GM21390 (cell line): Measurements from ENCODE around the gene TULP4.
"Not testable (repeated sequence)": the region's sequence is repeated elsewhere in the genome, so short reads cannot be mapped to it uniquely, and the experiment has no call there.

Experiments used
- ATAC-seq: cut with Tn5 transposase; IDR thresholded peaks from one replicate; pipeline ENCODE4 v1.9.1; 2021; ENCODE audit not compliant: unreplicated experiment

TULP4 gene

DNA sequence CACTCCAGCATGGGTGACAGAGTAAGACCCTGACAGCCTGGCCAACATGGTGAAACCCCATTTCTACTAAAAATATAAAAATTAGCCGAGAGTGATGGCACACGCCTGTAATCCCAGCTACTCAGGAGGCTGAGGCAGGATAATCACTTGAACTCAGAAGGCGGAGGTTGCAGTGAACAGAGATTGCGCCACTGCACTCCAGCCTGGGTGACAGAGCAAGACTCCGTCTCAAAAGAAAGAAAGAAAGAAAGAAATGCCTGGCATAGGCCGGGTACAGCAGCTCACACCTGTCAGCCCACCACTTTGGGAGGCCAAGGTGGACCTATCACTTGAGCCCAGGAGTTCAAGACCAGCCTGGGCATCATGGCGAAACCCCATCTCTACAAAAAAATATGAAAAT lies 208.7 kb downstream of the TULP4 start:
- ATAC-seq = not testable (repeated sequence)

DNA sequence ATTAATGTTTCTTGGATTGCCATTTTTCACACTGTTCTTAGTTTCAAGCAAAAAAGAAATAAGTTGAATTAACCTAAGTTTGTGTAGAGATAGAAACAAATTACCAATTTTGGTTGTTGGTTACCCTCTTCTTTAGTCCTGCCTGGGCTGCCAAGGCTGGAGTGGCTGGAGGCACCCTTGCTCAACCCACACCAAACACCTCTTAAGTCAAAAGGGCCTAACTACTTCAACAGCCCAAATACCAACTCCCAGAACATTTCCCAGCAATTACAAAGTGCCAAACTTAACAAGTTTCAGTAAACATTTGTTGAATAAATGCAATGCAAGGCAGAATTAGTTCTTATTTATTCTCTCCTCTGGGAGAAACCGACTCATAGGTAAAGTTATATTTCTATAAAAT lies 209.5 kb downstream of the TULP4 start:
- no peak for ATAC-seq

DNA sequence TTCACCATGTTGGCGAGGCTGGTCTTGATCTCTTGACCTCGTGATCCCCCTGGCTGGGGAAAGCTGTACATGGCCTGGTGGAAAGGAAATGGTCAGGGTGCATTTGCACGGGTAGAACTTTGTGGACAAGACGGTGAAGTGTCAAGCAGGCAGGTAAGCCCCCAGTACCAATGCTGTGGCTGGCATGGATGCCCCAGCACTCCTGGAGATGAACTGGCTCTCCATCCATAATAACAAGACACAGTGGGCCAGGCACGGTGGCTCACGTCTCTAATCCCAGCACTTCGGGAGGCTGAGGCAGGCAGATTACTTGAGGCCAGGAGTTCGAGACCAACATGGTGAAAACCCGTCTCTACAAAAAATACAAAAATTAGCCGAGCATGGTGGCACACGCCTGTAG lies 210.4 kb downstream of the TULP4 start:
- ATAC-seq = no peak

DNA sequence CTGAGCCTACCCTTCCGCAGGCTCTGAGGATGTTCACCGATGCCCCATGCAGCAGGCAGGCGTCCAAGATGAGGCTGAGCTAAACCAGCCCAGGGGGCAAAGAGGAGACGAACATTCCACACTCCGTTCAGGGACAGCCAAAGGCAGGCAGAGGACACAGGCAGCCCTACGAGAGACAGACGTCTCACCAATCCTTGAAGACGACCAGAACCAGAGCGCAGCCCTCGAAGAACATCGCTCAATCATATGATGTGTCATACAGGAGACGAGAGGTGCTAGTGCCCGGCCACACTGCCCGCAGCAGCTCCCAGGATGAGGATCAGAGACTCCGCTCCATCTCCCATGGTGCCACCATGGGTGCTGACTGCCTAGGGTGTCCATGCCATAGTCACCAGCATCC lies 212.0 kb downstream of the TULP4 start:
- no peak for ATAC-seq

DNA sequence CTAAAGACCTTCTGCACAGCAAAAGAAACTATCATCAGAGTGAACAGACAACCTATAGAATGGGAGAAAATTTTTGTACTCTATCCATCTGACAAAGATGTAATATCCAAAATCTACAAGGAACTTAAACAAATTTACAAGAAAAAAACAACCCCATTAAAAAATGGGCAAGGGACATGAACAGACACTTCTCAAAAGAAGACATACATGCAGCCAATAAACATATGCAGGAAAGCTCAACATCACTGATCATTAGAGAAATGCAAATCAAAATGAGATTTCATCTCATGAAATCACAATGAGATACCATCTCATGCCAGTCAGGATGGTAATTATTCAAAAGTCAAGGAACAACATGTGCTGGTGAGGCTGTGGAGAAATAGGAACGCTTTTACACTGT lies 215.6 kb downstream of the TULP4 start:
- not testable (repeated sequence) for ATAC-seq

DNA sequence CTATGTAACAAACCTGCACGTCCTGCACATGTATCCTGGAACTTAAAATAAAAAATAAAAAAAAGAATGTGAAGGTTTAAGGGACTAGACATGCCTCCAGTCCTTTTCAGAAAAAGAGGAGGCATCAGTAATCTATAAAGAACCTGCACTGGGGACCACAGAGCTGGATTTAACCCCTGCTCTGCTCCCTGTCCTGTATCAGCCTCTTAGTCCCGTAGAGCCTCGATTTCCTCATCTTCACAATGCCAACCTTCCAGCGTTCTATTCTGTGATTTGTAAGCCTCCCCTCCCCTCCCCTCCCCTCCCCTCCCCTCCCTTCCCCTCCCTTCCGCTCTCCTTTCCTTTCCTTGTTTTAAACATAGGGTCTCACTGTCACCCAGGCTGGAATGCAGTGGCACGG lies 216.6 kb downstream of the TULP4 start:
- ATAC-seq = no peak

DNA sequence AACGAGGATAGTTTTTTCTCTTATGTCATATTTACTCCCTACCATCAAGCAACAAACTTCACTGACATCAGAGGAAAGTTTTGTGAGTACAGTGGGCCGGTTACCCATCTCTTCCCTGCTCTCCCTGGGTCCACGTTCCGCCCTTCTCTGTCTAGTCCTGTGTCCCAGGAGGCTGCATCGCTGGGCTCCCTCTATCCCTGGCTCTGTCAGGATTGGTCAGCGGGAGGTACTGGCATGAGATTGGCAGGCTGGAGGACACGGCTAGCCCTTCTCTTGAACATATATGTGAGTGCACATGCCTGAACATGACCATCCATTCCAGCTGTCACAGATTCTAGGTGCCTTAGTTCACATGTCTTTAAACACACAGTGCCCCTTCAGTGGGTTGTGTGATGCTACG lies 217.4 kb downstream of the TULP4 start:
- ATAC-seq = no peak

DNA sequence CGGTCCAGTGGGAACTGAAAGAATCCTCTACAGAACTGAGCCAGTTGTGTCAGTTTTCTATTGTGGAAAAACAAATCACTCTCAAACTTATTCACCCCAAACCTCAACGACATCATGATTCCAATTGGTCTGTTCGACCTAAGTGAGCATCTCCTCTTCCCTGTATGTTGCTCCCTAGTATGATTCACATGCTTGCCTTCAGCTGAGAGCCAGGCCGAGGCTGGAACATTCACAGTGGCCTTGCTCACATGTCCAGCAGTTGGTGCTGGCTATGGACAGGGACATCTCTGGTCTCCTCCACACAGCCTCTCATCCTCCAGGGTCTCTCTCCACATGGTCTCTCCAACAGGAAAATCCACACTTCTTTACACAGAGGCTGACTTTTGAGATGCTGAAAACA lies 219.3 kb downstream of the TULP4 start:
- no peak for ATAC-seq

DNA sequence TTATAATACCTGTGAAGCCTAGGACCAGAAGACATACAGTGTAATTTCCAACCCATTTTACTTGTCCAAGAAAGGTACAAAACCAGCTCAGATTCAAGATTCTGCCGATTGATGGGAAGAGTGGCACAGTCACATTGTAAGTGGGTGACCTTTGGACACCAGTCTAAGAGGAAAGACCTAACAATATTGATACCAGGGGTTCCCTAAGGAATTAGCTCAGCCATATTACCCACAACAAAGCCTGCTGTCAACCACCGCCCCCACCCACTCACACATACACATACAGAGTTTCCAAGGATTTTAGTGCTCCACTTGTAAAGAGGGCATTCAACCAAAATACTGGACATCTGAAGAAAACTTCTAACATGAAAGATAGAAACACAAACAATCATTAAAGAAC lies 219.7 kb downstream of the TULP4 start:
- ATAC-seq = no peak

DNA sequence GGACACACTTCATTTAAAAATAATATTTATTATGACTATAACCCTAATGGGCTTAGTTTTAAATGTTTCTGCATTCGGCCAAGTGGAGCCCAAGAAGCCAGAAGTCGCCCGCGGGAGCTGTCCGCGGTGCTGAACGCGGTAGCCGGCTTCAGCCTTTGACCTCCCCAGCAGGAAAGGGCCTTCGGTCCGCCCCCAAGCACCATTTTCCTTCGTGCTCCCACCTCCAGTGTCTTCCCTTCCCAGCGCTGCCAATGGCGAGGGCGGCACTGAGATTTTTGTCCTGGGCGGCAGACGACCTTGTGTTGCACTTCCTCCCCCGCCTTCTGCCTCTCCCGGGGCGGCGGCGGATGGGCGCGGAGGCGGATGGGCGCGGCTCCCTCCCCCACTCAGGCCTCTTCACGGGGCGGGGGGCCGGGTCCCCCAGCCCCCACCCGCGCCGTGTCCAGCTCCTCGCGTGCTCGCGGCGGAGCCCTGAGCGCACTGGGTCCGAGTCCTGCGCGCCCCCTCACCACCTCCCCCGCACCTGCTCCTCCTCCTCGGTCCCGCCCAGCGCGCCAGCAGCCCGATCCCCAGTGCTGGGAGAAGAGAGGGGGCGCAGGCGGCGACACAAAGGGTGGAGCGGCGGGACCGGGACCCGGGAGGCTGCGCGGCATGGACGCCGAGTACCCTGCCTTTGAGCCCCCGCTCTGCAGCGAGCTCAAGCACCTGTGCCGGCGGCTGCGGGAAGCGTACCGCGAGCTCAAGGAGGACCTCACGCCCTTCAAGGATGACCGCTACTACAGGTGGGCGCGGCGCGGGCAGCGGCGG lies 224.0 kb downstream of the TULP4 start:
- ATAC-seq = no peak

DNA sequence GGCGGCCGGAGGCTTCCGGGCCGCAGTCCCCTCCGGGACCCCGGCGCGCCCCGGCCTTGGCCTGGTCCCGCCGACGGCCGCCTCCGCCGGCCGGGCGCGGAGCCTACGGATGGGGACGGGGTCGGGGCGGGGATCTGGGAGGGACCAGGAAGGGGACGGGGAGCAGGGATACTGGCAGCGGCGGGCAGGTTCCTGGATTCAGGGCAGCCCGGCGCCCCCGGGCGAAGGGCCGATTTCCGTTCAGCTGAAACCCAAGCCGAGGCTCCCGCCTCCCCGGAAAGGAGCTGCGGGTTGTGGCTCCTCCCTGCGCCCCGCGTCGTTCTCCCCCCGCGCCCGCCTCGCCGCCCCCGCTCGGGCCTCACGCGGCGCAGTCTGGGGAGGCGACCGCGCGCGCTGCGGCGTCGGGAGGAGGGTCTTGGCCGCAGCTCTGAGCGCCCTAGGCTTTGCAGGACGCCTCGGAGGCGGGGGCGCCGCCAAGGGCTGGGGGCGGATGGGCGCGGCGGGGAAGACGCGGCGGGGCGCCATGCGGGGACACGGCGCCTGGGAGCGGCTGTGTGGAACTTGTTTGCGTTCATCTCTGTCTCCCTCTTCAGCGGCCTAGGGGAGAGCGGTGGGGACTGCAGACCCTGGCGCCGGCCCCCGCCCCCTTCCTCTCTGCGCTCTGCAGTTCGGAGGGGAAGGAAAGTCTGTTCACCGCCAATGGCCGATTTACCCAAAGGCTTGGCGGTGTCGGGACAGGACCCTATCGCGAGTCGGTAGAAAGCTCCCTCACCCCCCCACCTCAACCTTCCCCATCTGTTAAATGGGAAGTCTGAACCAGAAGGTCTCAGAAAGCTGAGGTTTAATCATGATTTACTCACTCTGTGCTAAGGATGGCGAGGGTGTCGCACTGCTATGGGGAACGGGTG lies 224.9 kb downstream of the TULP4 start:
- no peak for ATAC-seq

DNA sequence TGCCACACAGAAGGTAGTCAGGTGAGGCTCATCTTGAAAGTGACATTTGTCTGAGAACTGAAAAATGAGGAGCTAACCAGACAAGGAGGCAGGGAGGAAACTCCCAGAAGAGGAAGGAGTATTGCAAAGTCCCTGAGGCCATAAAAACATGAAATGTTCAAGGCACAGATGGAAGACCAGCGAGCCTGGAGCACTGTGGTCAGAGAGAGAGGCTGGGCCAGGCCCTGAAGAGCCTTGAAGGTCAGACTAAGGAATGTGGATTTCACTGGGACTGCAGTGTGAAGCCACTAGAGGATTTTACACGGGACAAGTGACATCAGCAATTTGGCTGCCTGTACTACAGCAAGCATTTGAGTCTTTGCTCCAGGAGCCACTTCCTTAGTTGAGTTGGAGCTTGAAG lies 226.5 kb downstream of the TULP4 start:
- ATAC-seq = no peak

DNA sequence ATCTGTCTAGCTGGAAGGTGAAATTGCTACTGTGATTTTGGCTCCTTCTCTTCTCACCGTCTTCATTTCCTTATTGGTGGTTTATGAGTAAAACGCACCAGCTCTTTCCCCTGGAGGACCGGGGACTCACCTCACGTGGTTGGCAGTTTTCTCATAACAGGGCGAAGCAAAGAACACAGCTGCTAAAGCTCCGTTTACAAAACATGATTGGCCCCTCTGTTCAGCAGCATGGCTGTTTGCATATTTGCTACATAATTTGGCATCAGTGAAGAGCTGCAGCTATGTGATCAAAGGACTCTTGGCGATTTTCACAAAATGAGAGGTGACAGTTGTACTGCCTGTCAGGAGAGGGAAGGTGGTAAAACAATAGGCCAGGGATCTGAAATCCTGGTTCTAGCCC lies 227.1 kb downstream of the TULP4 start:
- ATAC-seq = no peak

DNA sequence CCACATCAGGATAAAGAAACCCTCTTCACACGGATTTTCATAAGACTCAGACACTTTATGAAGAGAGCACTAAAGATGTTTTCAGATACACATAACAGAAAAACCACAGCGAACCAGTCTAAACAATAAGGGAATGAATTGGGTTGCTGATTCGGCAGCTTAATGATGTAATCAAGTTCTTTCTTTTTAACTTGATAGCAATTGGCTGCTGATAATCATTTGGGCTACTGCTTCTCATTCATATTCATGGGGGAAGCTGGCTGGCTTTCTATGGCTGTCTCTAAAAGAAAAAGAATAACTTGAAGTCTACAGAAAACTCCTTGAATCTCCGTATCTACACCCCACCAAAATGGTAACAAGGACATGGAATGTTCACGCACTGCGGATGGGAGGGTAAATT lies 227.6 kb downstream of the TULP4 start:
- no peak for ATAC-seq

DNA sequence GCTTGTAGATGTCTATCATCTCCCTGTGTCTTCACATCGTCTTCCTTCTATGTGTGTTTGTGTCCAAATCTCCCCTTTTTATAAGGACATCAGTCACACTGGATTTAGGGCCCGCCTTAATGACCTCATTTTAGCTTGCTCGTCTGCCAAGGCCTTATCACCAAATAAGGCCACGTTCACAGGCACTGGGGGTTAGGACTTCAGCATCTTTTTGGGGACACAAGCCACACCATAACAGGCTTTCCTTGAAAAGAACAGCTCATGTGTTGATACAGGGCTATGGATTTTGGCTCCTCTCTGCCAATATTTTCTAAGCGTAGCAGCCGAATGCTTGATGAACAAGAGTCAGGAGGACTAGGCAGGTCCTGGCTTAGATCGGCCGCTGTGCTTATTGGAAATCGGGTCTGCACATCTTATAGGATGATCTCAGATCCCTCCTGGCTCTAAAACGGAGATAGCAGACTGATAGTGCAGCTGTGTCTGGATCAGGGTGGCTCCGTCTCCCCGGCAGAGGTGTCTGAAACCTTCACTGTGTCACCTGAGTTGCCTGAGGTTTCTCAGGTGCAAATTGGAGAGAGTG lies 231.4 kb downstream of the TULP4 start:
- no peak for ATAC-seq

DNA sequence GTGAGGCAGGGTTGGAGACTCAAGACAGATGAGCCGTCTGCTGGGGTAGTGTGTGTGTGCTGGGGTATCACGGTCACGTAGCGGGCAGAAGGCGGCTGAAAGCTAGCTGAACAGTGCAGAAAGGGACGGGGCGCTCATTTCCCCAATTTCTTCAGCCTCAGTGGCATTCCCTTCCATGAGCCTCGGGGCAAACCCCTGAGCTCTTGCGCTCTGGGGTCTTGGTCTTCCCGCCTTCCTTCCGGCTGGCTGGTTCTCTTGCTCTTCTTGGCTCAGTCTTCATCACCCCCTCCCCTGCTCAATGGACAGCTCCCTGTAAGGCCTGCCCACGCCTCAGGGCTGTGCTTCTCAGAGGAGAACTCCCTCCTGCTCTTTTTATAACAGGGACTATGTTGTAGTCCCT lies 232.2 kb downstream of the TULP4 start:
- ATAC-seq = no peak

DNA sequence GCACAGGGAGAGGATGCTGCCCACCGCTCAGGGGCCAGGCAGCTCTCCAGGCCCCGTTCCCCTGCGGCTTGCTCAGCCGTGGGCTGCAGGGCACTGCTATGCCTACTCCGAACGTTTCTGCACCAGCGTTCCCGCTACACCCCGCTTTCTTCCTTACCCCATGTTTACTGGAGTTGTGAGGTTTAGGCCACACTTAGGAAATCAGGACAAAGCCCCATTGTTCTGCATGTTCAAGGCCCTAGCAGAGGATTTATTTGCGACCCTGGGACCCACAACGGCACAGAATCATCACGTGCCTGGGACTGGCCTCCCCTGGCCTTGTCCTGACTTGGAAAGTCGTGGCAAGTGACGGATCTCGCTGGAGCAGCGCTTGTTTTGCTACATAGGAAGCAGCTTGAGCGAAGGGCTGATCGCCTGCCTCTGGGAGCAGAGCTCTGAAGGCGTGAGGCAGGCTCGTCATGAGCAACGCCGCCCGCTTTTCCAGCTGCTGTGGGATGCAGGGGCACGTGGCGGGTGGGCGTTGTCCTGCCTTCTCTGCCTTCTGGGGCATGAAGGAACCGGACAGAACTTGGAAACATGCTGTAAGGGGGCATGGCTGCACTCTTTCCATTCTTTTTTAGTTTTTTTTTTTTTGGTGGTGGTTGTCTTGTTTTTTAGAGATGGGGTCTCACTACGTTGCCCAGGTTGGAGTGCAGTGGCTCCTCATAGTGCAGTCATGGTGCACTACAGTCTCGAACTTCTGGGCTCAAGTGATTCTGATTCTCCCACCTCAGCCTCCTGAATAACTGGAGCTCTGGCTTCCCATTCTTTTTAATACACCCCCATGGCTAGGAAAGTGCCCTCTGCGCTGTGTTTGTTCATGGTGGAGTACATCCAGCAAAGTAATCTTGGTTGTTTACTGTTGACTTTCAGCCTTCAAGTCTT lies 233.0 kb downstream of the TULP4 start:
- no peak for ATAC-seq

DNA sequence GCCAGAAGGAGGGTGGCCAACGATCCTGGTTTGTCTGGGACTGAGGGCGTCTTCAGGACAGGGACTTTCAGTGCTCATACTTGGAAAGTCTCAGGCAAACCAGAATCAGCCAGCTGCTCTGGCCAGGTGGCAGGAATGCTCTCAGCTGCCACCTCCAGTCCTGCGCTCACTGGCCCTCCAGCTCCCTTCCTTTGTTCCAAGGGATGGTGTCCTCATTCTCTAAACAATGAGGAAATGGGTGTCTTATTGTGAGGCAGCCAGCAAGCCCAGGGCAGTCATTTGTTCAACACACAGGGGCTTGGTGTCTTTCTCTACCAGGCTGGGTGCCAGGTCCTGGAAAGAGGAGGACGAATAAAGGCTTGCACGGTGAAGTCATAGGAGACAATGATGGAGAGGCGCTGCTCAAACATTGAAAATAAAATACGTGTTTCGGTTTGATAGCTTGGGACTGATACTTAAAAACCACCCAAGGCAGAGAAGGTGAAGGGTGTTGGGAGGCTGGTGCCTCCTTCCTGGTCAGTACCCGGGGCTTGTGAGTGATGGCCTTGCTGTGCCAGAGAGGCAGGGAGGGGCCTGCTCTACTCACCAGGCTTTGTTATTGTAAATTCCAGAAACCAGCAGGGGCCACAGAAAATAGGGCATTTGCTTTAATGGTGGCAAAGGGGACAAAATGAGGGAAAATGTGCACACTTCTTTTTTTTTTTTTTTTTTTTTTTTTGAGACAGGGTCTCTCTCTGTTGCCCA lies 236.3 kb downstream of the TULP4 start:
- no peak for ATAC-seq

DNA sequence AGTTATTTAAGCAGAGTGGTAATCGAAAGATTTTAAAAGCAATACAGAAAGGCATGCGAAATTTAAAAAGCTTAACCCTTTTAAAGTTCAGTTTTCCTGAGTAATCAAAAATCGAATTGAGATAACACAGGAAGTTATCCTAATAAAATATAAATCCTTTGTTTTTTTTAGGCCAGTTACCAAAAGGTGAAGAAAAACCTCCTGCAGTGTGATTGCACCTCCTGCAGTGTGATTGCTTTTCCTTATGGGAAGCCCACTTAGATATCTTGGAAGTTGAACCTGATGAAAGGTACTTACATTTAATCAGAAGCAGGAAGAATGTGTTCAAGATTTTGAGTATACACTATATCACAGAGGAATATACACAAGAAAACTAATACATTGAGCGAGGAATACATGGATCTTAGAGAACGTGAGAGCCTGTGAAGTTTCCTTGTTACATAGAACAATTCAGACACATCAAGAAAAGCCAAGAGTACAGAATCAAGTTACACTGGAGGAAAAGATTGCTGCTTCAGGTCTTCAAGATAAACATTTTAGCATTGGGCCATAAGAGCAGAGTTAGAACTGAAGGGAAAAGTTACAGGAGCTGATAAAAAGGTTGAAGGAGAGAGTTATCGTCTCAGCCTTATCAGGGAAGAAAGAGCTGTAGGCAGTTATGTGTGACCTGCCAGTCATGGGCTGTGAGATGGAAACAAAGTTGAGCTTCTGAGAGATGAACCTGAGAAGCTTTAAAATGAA lies 240.0 kb downstream of the TULP4 start:
- no peak for ATAC-seq

DNA sequence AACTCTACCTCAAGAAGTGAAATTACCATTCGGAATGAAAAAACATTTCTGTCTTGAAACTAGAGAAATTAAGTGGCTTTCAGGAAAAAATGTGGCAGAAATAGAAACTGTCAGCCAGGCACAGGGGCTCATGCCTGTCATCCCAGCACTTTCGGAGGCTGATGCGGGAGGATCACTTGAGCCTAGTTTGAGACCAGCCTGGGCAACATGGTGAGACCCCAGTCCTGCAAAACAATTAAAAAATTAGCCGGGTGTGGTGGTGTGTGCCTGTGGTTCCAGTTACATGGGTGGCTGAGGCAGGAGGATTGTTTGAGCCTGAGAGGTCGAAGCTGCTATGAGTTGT lies 240.5 kb downstream of the TULP4 start:
- no peak for ATAC-seq
